B cell (primary cell): ENCODE results near the gene SP9. TPM values are rescaled to one million over a fixed set of nuclear protein-coding genes. Genes with fewer than 3 reads are reported as not detected.
"Not testable (repeated sequence)": the region's sequence is repeated elsewhere in the genome, so short reads cannot be mapped to it uniquely, and the experiment has no call there.

Experiments used
- ATAC-seq: fragments of 200-7000 bp; cut with Tn5 transposase; one replicate; pipeline ENCODE4 v1.10.0; 2021; ENCODE audit warnings: low read depth, mild to moderate bottlenecking, moderate number of reproducible peaks, moderate library complexity
- CTCF ChIA-PET: fragments of 350-600 bp; sonication (Branson Sonifier 250); formaldehyde crosslinking; loops from one replicate; lab custom pipeline; 2021; ENCODE audit warnings: antibody characterized with exemption, inconsistent platforms; lab: Charles Lee
- POLR2A ChIA-PET: fragments of 350-600 bp; sonication (Branson Sonifier 250); formaldehyde crosslinking; loops from one replicate; lab custom pipeline; 2021; ENCODE audit warnings: antibody characterized with exemption; lab: Charles Lee
- DNase-seq: peaks from one replicate; pipeline ENCODE4 v3.0.0; 2013
- H2AFZ ChIP-seq: 2 replicates; pipeline ENCODE4 v1.6.1; 2012; ENCODE audit warnings: mild to moderate bottlenecking, low read depth, low read length; ENCODE audit not compliant: insufficient read depth, poor library complexity, severe bottlenecking
- H3K27ac ChIP-seq, 2 donors: 1 replicate in 1 of 2; 2 replicates in 1 of 2; pipeline ENCODE4 v1.5.1; 2012 to 2013; ENCODE audit warnings: low read length in 2 of 2, mild to moderate bottlenecking in 2 of 2, moderate library complexity in 1 of 2
- H3K27me3 ChIP-seq, 4 experiments: fragments of 200-600 bp in 1 of 4; sonication (generic) in 1 of 4; replicated peaks in 1 of 4; 1 replicate in 2 of 4; 2 replicates in 2 of 4; pipeline versions ENCODE4 v1.6.1 to v1.7.0; 2013 to 2016; ENCODE audit warnings: low read length in 3 of 4, mild to moderate bottlenecking in 2 of 4, mixed read lengths in 1 of 4, moderate library complexity in 1 of 4; ENCODE audit not compliant: insufficient read depth in 4 of 4, control insufficient read depth in 3 of 4; ENCODE audit errors: control extremely low read depth in 1 of 4
- H3K36me3 ChIP-seq, 2 experiments: replicated peaks in 1 of 2; 1 replicate in 1 of 2; 2 replicates in 1 of 2; pipeline versions ENCODE4 v1.6.1 to v1.7.1; 2013; ENCODE audit warnings: low read length in 1 of 2; ENCODE audit not compliant: insufficient read depth in 2 of 2, control insufficient read depth in 1 of 2; ENCODE audit errors: control extremely low read depth in 1 of 2, extremely low read depth in 1 of 2
- H3K4me1 ChIP-seq, 2 donors: fragments of 200-600 bp in 1 of 2; sonication (generic) in 1 of 2; 1 replicate in 1 of 2; 2 replicates in 1 of 2; pipeline versions ENCODE4 v1.5.1 to v1.6.1; 2013 to 2017; ENCODE audit warnings: low read length in 2 of 2; ENCODE audit not compliant: control insufficient read depth in 2 of 2, insufficient read depth in 2 of 2
- H3K4me2 ChIP-seq: replicated peaks from 2 replicates; pipeline ENCODE3; 2012; ENCODE audit warnings: mild to moderate bottlenecking, low read depth, low read length; ENCODE audit not compliant: poor library complexity, severe bottlenecking
- H3K4me3 ChIP-seq, 5 experiments: fragments of 200-600 bp in 1 of 5; sonication (generic) in 1 of 5; 1 replicate in 3 of 5; 2 replicates in 2 of 5; pipeline versions ENCODE4 v1.5.1 to v1.7.0; 2011 to 2016; ENCODE audit warnings: low read length in 4 of 5, mild to moderate bottlenecking in 4 of 5, low read depth in 2 of 5, control low read depth in 1 of 5, moderate library complexity in 1 of 5; ENCODE audit not compliant: insufficient read depth in 1 of 5; ENCODE audit errors: control extremely low read depth in 1 of 5, extremely low read depth in 1 of 5
- H3K79me2 ChIP-seq: fragments of 200-600 bp; sonication (generic); one replicate; pipeline ENCODE4 v1.6.0; 2016; ENCODE audit warnings: low read length; ENCODE audit not compliant: control insufficient read depth, insufficient read depth
- H3K9ac ChIP-seq: fragments of 200-600 bp; sonication (generic); 2 replicates; pipeline ENCODE4 v1.6.1; 2017; ENCODE audit warnings: mild to moderate bottlenecking, low read length, moderate library complexity
- H3K9me3 ChIP-seq, 3 donors: one replicate each; pipeline versions ENCODE4 v1.6.1 to v1.7.1; 2013; ENCODE audit warnings: low read length in 2 of 3; ENCODE audit not compliant: control insufficient read depth in 2 of 3, insufficient read depth in 1 of 3; ENCODE audit errors: control extremely low read depth in 1 of 3
- H4K20me1 ChIP-seq: 2 replicates; pipeline ENCODE4 v1.6.0; 2012; ENCODE audit warnings: mild to moderate bottlenecking, low read length; ENCODE audit not compliant: insufficient read depth, control insufficient read depth, poor library complexity, severe bottlenecking
- H3K27ac Mint-ChIP-seq: one replicate; pipeline ENCODE4 v1.8.0; 2021; ENCODE audit warnings: mixed read lengths
- H3K27me3 Mint-ChIP-seq: one replicate; pipeline ENCODE4 v1.8.0; 2021; ENCODE audit warnings: mixed read lengths
- H3K4me1 Mint-ChIP-seq: one replicate; pipeline ENCODE4 v1.8.0; 2021; ENCODE audit warnings: mixed read lengths
- H3K4me3 Mint-ChIP-seq: one replicate; pipeline ENCODE4 v1.8.0; 2021; ENCODE audit warnings: mixed read lengths
- H3K9me3 Mint-ChIP-seq: one replicate; pipeline ENCODE4 v1.8.0; 2022; ENCODE audit warnings: mixed read lengths; ENCODE audit not compliant: insufficient read depth
- EZH2 ChIP-seq: IDR thresholded peaks from 2 replicates; pipeline ENCODE4 v1.6.1; 2012; ENCODE audit warnings: borderline replicate concordance, low read depth, mild to moderate bottlenecking, moderate library complexity, low read length; ENCODE audit not compliant: insufficient read depth, poor library complexity, severe bottlenecking
- WGBS: methylation state at CpG from one replicate; pipeline ENCODE4 v1.1.5; 2013; ENCODE audit warnings: missing lambda C conversion rate; ENCODE audit not compliant: insufficient coverage; 5-methylcytosine and 5-hydroxymethylcytosine counted together
- intact Hi-C: fragments of 100-400 bp; cut with micrococcal nuclease; formaldehyde crosslinking; loops from one replicate; pipeline ENCODE4 v1.10.0; 2022
- polyA plus RNA-seq: library from polyadenylated mRNA; depleted of rRNA; stranded (reverse); fragments of >200 nt; gene quantifications from 2 replicates; pipeline ENCODE4 v1.2.3, GENCODE V29; 2012
- total RNA-seq, 2 donors: library from RNA; stranded (reverse); fragments of 120-200 nt in 1 of 2; gene quantifications; 1 replicate in 1 of 2; 2 replicates in 1 of 2; pipeline versions ENCODE4 v1.2.3 to v1.2.4, GENCODE V29; 2013 to 2022
- TF ChIP-seq, protein P1 (sequence below): fragments of 200-600 bp; IDR thresholded peaks from one replicate; pipeline ENCODE4 v1.8.0; 2022; ENCODE audit warnings: antibody characterized with exemption, mild to moderate bottlenecking

Gene SP9
- total and polyA plus RNA-seq, 2 donors (not counting 1 experiment from before 2014, with no cell fraction given) = not detected

DNA sequence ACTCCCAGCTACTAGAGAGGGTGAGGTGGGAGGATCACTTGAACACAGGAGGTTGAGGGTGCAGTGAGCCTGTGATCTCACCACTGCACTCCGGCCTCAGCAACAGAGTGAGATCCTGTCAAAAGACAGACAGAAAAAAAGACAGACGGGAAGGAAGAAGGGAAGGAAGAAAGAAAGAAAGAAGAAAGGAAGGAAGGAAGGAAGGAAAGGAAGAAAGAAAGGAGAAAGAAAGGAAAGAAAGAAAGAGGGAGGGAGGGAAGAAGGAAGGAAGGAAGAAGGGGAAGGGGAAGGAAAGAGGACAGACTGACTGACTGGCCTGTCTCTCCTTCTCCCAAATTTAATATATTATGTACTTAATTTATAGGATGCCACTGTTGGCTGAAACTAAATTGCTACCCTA is 21.6 kb downstream of the SP9 start:
- no peak for DNase-seq
- Histone ChIP-seq H3K27ac (no peak overlapping the region), H3K79me2 (no peaks in the 10 kb centered on the region), H3K4me3 (no peak overlapping the region), H3K9ac (no peak overlapping the region), H3K9me3 (no peaks in the 10 kb centered on the region), H2AFZ (no peak overlapping the region), H3K36me3 (peaks cover 7% of the 10 kb centered on the region in 2 experiments), H3K4me2 (no peak overlapping the region), H4K20me1 (peaks cover 10% of the 10 kb centered on the region), H3K27me3 (no peaks in the 10 kb centered on the region), H3K4me1 (no peaks in the 10 kb centered on the region)
- 94% methylated on average over 2 of the region's 2 CpGs for WGBS
- H3K9me3 Mint-ChIP-seq = no peaks in the 10 kb centered on the region
- intact Hi-C loops = no loop called here
- no peaks in the 10 kb centered on the region for H3K27me3 Mint-ChIP-seq
- no peak overlapping the region for H3K4me3 Mint-ChIP-seq
- TF ChIP-seq, protein P1, sequence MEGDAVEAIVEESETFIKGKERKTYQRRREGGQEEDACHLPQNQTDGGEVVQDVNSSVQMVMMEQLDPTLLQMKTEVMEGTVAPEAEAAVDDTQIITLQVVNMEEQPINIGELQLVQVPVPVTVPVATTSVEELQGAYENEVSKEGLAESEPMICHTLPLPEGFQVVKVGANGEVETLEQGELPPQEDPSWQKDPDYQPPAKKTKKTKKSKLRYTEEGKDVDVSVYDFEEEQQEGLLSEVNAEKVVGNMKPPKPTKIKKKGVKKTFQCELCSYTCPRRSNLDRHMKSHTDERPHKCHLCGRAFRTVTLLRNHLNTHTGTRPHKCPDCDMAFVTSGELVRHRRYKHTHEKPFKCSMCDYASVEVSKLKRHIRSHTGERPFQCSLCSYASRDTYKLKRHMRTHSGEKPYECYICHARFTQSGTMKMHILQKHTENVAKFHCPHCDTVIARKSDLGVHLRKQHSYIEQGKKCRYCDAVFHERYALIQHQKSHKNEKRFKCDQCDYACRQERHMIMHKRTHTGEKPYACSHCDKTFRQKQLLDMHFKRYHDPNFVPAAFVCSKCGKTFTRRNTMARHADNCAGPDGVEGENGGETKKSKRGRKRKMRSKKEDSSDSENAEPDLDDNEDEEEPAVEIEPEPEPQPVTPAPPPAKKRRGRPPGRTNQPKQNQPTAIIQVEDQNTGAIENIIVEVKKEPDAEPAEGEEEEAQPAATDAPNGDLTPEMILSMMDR = no peak
- no peak for TF ChIP-seq EZH2
- ChIA-PET POLR2A (no interaction called here), CTCF (no interaction called here)
- H3K4me1 Mint-ChIP-seq = no peaks in the 10 kb centered on the region
- H3K27ac Mint-ChIP-seq = no peak overlapping the region
- no peak for ATAC-seq

DNA sequence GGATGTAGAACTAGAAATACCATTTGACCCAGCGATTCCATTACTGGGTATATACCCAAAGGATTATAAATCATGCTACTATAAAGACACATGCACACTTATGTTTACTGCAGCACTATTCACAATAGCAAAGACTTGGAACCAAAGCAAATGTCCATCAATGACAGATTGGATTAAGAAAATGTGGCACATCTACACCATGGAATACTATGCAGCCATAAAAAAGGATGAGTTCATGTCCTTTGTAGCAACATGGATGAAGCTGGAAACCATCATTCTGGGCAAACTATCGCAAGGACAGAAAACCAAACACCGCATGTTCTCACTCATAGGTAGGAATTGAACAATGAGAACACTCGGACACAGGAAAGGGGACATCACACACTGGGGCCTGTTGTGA is 24.9 kb downstream of the SP9 start:
- Histone ChIP-seq H4K20me1 (peaks cover 24% of the 10 kb centered on the region), H3K36me3 (peaks cover 9 to 21% of the 10 kb centered on the region in 2 experiments)
- H3K4me2 ChIP-seq, intact Hi-C loops, H3K4me3 ChIP-seq, H3K4me1 ChIP-seq, H3K27ac Mint-ChIP-seq, H3K9me3 Mint-ChIP-seq, H3K79me2 ChIP-seq, H3K4me3 Mint-ChIP-seq, H3K27me3 Mint-ChIP-seq, CTCF ChIA-PET, DNase-seq, POLR2A ChIA-PET, H3K9me3 ChIP-seq, ATAC-seq, H3K4me1 Mint-ChIP-seq, H3K27me3 ChIP-seq, H3K27ac ChIP-seq, H3K9ac ChIP-seq, H2AFZ ChIP-seq: not testable (repeated sequence)
- no CpG with 5 or more reads among the region's 4 CpGs for WGBS
